ENCODE data around the gene FMO1. TPM values are rescaled to one million over a fixed set of nuclear protein-coding genes. Genes with fewer than 3 reads are reported as not detected.

The FMO1 gene
- total and polyA plus RNA-seq, 2 of the 8 experiments (the other 6 are each of a cell fraction or from before 2014, with no cell fraction given) = 0.11 TPM; not detected in 1

DNA sequence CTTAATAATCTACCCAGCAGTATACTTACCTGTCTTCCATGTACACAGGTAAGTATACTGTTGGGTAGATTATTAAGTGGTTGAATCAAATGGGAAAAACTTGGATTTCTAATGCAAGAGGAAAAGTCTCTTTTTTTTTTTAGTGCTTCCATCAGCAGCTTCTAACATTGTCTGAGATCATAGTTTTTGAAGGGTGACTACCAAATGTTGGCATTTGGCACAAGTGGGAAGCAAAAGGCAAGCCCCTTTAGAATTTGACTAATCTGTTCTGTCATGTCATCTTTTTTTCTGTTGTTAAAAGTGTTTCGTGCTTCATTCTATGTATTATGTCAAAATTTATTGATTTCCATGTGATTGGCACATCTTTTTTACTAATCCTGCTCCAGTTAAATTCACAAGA, 547 bp downstream of the FMO1 start (continued):
- no peak for TF ChIP-seq SIRT6 (IDR thresholded peaks at IDR 0.05; ENCODE audit: low read length)

All from H1 (cell line).